ENCODE measurements around the gene ATF7IP. TPM values are rescaled to one million over a fixed set of nuclear protein-coding genes. Genes with fewer than 3 reads are reported as not detected.
"Not testable (repeated sequence)": the region's sequence is repeated elsewhere in the genome, so short reads cannot be mapped to it uniquely, and the experiment has no call there.

Gene ATF7IP
- 100 to 1,000 TPM; 131 to 141 TPM for total RNA-seq

GRCh38 chr12:14365294-14366208 is at the start of gene ATF7IP:
Gene ATF7IP, plus strand, starts transcription at chr12:14365682. Its CDS starts 58,234 bp downstream, at chr12:14423916.
- Mint-ChIP-seq H3K36me3 (ENCODE audit: low read depth) (peaks cover 18% of the 10 kb centered on the region), H3K27ac (peak within 1 kb of the TSS; percentile 98), H3K9me3 (peaks cover under 1% of the 10 kb centered on the region)

GRCh38 chr12:14317362-14318146 is 47.9 kb upstream of the ATF7IP start:
- no peaks in the 10 kb centered on the region for H3K27me3 Mint-ChIP-seq (ENCODE audit: low read depth)
- no peak for DNase-seq
- no peak overlapping the region for H3K4me3 Mint-ChIP-seq
- no peak overlapping the region for H3K27ac Mint-ChIP-seq
- intact Hi-C loops (cut with micrococcal nuclease) = no loop called here
- H3K4me1 Mint-ChIP-seq (ENCODE audit: low read depth) = no peaks in the 10 kb centered on the region
- H3K9me3 Mint-ChIP-seq = no peaks in the 10 kb centered on the region
- no peaks in the 10 kb centered on the region for H3K36me3 Mint-ChIP-seq (ENCODE audit: low read depth)
- CTCF ChIA-PET = interaction anchor here (0.6 kb wide), 1 partner anchor 104 kb away, joined by 3 read pairs; no protein-coding TSS in a partner anchor

More at GRCh38 chr12:14365294-14366208, at the start of gene ATF7IP:
- Mint-ChIP-seq H3K4me3 (peak within 1 kb of the TSS; percentile 85), H3K4me1 (ENCODE audit: low read depth) (peaks cover 38% of the 10 kb centered on the region), H3K27me3 (ENCODE audit: low read depth) (no peaks in the 10 kb centered on the region)
- CTCF ChIA-PET = interaction anchor here (0.9 to 3.0 kb wide), 17 partner anchors 17 to 179 kb away, joined by 3 to 33 read pairs (median 4); no protein-coding TSS in a partner anchor
- peak; percentile 98 for DNase-seq
- intact Hi-C loops (cut with micrococcal nuclease) = loop anchor here (1.0 to 10.0 kb wide), 7 partner anchors 89 to 438 kb away; partner anchors contain the start of genes C12orf60 and WBP11

- CTCF ChIA-PET; H3K36me3 Mint-ChIP-seq (ENCODE audit: low read depth); H3K4me3 Mint-ChIP-seq; DNase-seq; H3K4me1 Mint-ChIP-seq (ENCODE audit: low read depth); intact Hi-C loops (cut with micrococcal nuclease); H3K27ac Mint-ChIP-seq; H3K9me3 Mint-ChIP-seq; H3K27me3 Mint-ChIP-seq (ENCODE audit: low read depth): not testable (repeated sequence)
These were observed 45.6 kb upstream of the ATF7IP start for GRCh38 chr12:14319704-14320427.

- Mint-ChIP-seq H3K4me1 (ENCODE audit: low read depth) (no peaks in the 10 kb centered on the region), H3K27ac (no peak overlapping the region), H3K27me3 (ENCODE audit: low read depth) (no peaks in the 10 kb centered on the region), H3K36me3 (ENCODE audit: low read depth) (no peaks in the 10 kb centered on the region), H3K4me3 (no peak overlapping the region), H3K9me3 (no peaks in the 10 kb centered on the region)
- DNase-seq = no peak
- CTCF ChIA-PET = no interaction called here
- intact Hi-C loops (cut with micrococcal nuclease) = no loop called here
These were observed 43.1 kb upstream of the ATF7IP start for GRCh38 chr12:14322403-14322802.

- intact Hi-C loops (cut with micrococcal nuclease) = no loop called here
- Mint-ChIP-seq H3K27ac (no peak overlapping the region), H3K36me3 (ENCODE audit: low read depth) (no peaks in the 10 kb centered on the region), H3K4me1 (ENCODE audit: low read depth) (no peaks in the 10 kb centered on the region), H3K27me3 (ENCODE audit: low read depth) (no peaks in the 10 kb centered on the region), H3K9me3 (peaks cover 1% of the 10 kb centered on the region), H3K4me3 (no peak overlapping the region)
- DNase-seq = no peak
- CTCF ChIA-PET = interaction anchor here (0.7 kb wide), 1 partner anchor 88 kb away, joined by 3 read pairs; no protein-coding TSS in a partner anchor
These were observed 39.7 kb upstream of the ATF7IP start for GRCh38 chr12:14325716-14326343.

- peaks cover 1% of the 10 kb centered on the region for H3K9me3 Mint-ChIP-seq
- H3K36me3 Mint-ChIP-seq (ENCODE audit: low read depth) = no peaks in the 10 kb centered on the region
- H3K4me1 Mint-ChIP-seq (ENCODE audit: low read depth) = no peaks in the 10 kb centered on the region
- H3K27ac Mint-ChIP-seq = no peak overlapping the region
- CTCF ChIA-PET = no interaction called here
- H3K27me3 Mint-ChIP-seq (ENCODE audit: low read depth) = no peaks in the 10 kb centered on the region
- DNase-seq = no peak
- no peak overlapping the region for H3K4me3 Mint-ChIP-seq
- intact Hi-C loops (cut with micrococcal nuclease) = no loop called here
These were observed 38.8 kb upstream of the ATF7IP start for GRCh38 chr12:14326699-14327098.

- Mint-ChIP-seq H3K27ac (no peak overlapping the region), H3K27me3 (ENCODE audit: low read depth) (no peaks in the 10 kb centered on the region), H3K4me1 (ENCODE audit: low read depth) (no peaks in the 10 kb centered on the region), H3K36me3 (ENCODE audit: low read depth) (no peaks in the 10 kb centered on the region), H3K9me3 (peaks cover 9% of the 10 kb centered on the region), H3K4me3 (no peak overlapping the region)
- CTCF ChIA-PET = no interaction called here
- intact Hi-C loops (cut with micrococcal nuclease) = no loop called here
- DNase-seq = no peak
These were observed 37.8 kb upstream of the ATF7IP start for GRCh38 chr12:14327711-14328110.

- H3K4me1 Mint-ChIP-seq (ENCODE audit: low read depth) = no peaks in the 10 kb centered on the region
- no peak for DNase-seq
- H3K36me3 Mint-ChIP-seq (ENCODE audit: low read depth) = peaks cover 4% of the 10 kb centered on the region
- intact Hi-C loops (cut with micrococcal nuclease) = no loop called here
- H3K27ac Mint-ChIP-seq = no peak overlapping the region
- CTCF ChIA-PET = no interaction called here
- peaks cover 17% of the 10 kb centered on the region for H3K9me3 Mint-ChIP-seq
- H3K27me3 Mint-ChIP-seq (ENCODE audit: low read depth) = no peaks in the 10 kb centered on the region
- no peak overlapping the region for H3K4me3 Mint-ChIP-seq
These were observed 33.0 kb upstream of the ATF7IP start for GRCh38 chr12:14332482-14332881.

- no peak overlapping the region for H3K27ac Mint-ChIP-seq
- peaks cover 2% of the 10 kb centered on the region for H3K36me3 Mint-ChIP-seq (ENCODE audit: low read depth)
- intact Hi-C loops (cut with micrococcal nuclease) = no loop called here
- H3K9me3 Mint-ChIP-seq = peaks cover 24% of the 10 kb centered on the region
- no peak for DNase-seq
- no peaks in the 10 kb centered on the region for H3K27me3 Mint-ChIP-seq (ENCODE audit: low read depth)
- H3K4me1 Mint-ChIP-seq (ENCODE audit: low read depth) = no peaks in the 10 kb centered on the region
- no peak overlapping the region for H3K4me3 Mint-ChIP-seq
- CTCF ChIA-PET = no interaction called here
These were observed 25.1 kb upstream of the ATF7IP start for GRCh38 chr12:14340371-14340770.

- H3K27ac Mint-ChIP-seq; DNase-seq; H3K27me3 Mint-ChIP-seq (ENCODE audit: low read depth); H3K4me1 Mint-ChIP-seq (ENCODE audit: low read depth); intact Hi-C loops (cut with micrococcal nuclease); CTCF ChIA-PET; H3K4me3 Mint-ChIP-seq; H3K36me3 Mint-ChIP-seq (ENCODE audit: low read depth): not testable (repeated sequence)
- H3K9me3 Mint-ChIP-seq = peaks cover 29% of the 10 kb centered on the region
These were observed 14.0 kb upstream of the ATF7IP start for GRCh38 chr12:14351524-14351923.

- H3K27ac Mint-ChIP-seq; CTCF ChIA-PET; H3K36me3 Mint-ChIP-seq (ENCODE audit: low read depth); H3K4me3 Mint-ChIP-seq; H3K27me3 Mint-ChIP-seq (ENCODE audit: low read depth); H3K4me1 Mint-ChIP-seq (ENCODE audit: low read depth); DNase-seq; intact Hi-C loops (cut with micrococcal nuclease): not testable (repeated sequence)
- peaks cover 29% of the 10 kb centered on the region for H3K9me3 Mint-ChIP-seq
These were observed 13.4 kb upstream of the ATF7IP start for GRCh38 chr12:14352066-14352465.

- CTCF ChIA-PET; H3K36me3 Mint-ChIP-seq (ENCODE audit: low read depth); H3K27me3 Mint-ChIP-seq (ENCODE audit: low read depth); H3K27ac Mint-ChIP-seq; intact Hi-C loops (cut with micrococcal nuclease); DNase-seq; H3K4me1 Mint-ChIP-seq (ENCODE audit: low read depth); H3K4me3 Mint-ChIP-seq: not testable (repeated sequence)
- peaks cover 29% of the 10 kb centered on the region for H3K9me3 Mint-ChIP-seq
These were observed 10.8 kb upstream of the ATF7IP start for GRCh38 chr12:14354665-14355064.

All from activated naive CD4-positive, alpha-beta T cell treated with anti-CD3 and anti-CD28 coated beads for 36 hours (primary cell).